AG04449 (cell line): Measurements from ENCODE around the gene TADA1.

Experiments used
- CTCF ChIA-PET: fragments of 350-600 bp; formaldehyde crosslinking; extraction: SDS; loops from one replicate; lab custom pipeline; 2021; ENCODE audit warnings: antibody characterized with exemption; lab: Yijun Ruan, JAX
- POLR2A ChIA-PET: fragments of 400-600, 350-600 bp; formaldehyde crosslinking; extraction: SDS; loops from one replicate; lab custom pipeline; 2020; ENCODE audit warnings: antibody characterized with exemption, inconsistent platforms; lab: Yijun Ruan, JAX
- DNase-seq: peaks from one replicate; pipeline ENCODE4 v3.0.0-alpha.2; 2010; ENCODE audit warnings: low read depth, low spot score
- H3K4me3 ChIP-seq: 2 replicates; pipeline ENCODE4 v1.5.1; 2011; ENCODE audit warnings: low read depth, mild to moderate bottlenecking, control low read depth, low read length
- TF ChIP-seq, protein P1 (sequence below): IDR thresholded peaks from one replicate; pipeline ENCODE4 v1.5.1; 2011; ENCODE audit warnings: mild to moderate bottlenecking, moderate library complexity, low read length, control low read depth, inconsistent platforms; ENCODE audit not compliant: insufficient read depth; ENCODE audit errors: missing control alignments

The TADA1 gene

DNA sequence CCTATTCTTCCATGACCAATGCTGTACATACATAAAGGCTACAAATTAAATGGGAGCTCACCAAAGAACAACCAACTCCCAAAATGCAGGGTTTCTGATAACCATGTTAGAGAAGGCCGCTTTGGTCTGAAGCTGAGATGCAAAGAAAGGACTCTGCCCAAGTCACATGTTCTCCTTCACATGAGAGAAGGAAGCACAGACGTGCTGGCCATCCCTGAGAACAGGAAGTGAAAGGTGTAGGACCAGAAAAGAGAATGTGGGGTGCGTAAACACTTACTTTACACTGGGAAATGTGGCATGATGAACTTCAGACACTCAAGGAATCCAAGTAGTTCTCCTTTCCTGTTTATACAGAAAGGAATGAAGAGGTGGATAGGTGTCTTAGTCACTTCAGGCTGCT lies 31.7 kb upstream of the TADA1 start:
- TF ChIP-seq, protein P1, sequence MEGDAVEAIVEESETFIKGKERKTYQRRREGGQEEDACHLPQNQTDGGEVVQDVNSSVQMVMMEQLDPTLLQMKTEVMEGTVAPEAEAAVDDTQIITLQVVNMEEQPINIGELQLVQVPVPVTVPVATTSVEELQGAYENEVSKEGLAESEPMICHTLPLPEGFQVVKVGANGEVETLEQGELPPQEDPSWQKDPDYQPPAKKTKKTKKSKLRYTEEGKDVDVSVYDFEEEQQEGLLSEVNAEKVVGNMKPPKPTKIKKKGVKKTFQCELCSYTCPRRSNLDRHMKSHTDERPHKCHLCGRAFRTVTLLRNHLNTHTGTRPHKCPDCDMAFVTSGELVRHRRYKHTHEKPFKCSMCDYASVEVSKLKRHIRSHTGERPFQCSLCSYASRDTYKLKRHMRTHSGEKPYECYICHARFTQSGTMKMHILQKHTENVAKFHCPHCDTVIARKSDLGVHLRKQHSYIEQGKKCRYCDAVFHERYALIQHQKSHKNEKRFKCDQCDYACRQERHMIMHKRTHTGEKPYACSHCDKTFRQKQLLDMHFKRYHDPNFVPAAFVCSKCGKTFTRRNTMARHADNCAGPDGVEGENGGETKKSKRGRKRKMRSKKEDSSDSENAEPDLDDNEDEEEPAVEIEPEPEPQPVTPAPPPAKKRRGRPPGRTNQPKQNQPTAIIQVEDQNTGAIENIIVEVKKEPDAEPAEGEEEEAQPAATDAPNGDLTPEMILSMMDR = no peak
- DNase-seq = no peak
- no peak overlapping the region for H3K4me3 ChIP-seq
- CTCF ChIA-PET = interaction anchor here (0.9 to 14.2 kb wide), 3 partner anchors 11 to 151 kb away, joined by 3 to 380 read pairs (median 5); no protein-coding TSS in a partner anchor
- POLR2A ChIA-PET = no interaction called here

DNA sequence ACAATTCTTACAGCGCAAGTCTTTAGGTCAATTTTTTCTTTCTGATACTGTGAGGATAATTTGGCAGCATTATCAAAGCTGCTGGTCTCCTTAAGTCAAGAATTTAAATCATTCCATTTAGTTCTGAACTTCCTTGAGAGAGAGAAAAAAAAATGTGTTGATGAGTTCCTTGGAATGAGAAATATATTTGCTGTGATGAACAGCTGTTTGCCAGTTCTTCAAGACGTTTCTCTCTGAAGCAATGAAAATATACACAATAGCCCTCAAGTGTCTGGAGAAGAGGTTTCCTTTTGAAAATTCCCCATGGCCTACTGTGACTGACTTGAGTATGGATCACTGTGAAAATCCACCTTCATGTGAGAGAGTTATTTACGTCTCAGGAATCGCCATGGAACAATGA lies 31.0 kb upstream of the TADA1 start:
- ChIA-PET CTCF (interaction anchor here (1.6 to 14.2 kb wide), 2 partner anchors 19 to 151 kb away, joined by 5 to 380 read pairs; no protein-coding TSS in a partner anchor), POLR2A (no interaction called here)
- TF ChIP-seq, protein P1 = no peak
- no peak overlapping the region for H3K4me3 ChIP-seq
- DNase-seq = no peak

DNA sequence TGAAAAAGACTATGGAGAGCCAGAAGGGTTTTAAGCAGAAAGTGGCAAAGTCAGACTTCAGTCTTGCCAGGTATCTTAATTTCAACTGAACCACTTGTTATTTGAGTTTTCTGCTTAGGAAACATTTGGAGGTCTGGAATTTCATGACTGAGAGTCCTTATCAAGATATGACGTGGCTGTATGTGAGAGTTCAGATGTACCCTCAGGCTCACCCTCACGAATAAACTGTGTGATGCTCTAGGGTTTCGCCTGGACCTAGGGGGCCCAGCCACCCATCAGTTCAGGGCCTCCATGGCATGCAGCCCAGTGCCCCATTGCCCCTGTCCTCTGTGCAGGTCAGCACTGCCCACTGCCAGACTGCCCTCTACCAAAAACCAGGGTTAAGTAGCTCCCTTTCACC lies 30.6 kb upstream of the TADA1 start:
- no peak for DNase-seq
- TF ChIP-seq, protein P1 = no peak
- ChIA-PET POLR2A (no interaction called here), CTCF (interaction anchor here (0.9 to 14.2 kb wide), 3 partner anchors 19 to 152 kb away, joined by 3 to 380 read pairs (median 5); no protein-coding TSS in a partner anchor)
- H3K4me3 ChIP-seq = no peak overlapping the region

DNA sequence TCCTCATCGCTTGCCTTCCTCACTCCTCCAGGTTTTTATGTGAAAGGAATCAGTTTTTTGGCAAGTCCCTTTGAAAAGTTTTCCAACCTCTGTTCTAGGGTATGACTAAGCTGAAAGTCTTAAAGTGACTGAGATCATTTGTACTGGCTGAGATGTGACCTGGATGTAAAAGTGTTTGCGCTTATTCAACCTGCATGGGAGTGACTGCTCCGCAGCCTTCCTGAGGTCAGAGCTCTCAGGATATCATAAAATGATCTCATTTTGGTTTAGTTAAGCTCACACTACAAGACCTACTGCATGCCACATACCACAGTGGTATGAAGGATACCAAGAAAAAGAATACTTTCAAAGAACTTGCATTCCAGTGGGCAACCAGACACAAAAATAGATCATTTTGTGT lies 29.8 kb upstream of the TADA1 start:
- ChIA-PET POLR2A (no interaction called here), CTCF (interaction anchor here (0.9 to 14.2 kb wide), 4 partner anchors 17 to 426 kb away, joined by 3 to 380 read pairs (median 3); no protein-coding TSS in a partner anchor)
- DNase-seq = peak; percentile 33
- TF ChIP-seq, protein P1 = no peak
- no peak overlapping the region for H3K4me3 ChIP-seq

DNA sequence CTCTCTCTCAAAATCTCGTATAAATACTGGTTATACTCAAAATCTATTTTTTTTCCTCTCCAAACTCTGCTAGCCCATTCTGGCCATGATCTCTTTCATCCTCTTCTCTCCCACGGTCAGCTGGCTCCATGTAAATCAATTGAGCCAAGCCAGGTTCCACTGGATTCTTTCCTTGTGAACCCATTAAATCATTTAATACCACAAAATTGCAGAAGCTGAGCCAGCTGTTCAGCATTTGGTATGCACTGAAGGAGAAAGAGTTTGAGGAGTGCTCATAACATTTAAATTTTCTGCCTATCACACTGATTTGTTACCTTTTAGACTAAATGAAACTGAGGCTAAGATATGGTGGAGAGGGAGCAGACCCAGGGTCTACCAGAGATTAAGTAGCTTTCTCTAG lies 29.1 kb upstream of the TADA1 start:
- CTCF ChIA-PET = interaction anchor here (0.6 to 14.2 kb wide), 4 partner anchors 16 to 425 kb away, joined by 3 to 380 read pairs (median 3); no protein-coding TSS in a partner anchor
- no peak overlapping the region for H3K4me3 ChIP-seq
- no peak for DNase-seq
- POLR2A ChIA-PET = no interaction called here
- TF ChIP-seq, protein P1 = no peak

DNA sequence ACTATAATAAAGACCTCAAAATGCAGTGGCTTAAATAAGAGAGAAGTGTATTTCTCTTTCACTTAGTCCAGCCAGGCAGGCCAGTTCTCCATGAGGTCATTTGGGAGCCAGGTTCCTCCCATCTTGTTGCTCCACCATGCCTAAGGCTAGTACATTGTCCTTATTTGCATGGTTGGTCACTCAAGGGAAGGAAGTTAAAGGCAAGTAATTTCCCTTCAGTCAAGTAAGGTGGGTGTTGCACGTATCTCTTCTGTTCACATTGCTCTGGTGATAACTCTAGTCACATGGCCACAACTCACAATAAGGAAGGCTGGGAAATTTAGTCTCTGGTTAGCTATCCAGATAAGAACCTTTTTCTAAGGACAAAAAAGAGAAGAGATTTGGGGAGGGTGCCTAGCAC lies 27.2 kb upstream of the TADA1 start:
- ChIA-PET POLR2A (no interaction called here), CTCF (interaction anchor here (1.0 to 14.2 kb wide), 2 partner anchors 20 to 155 kb away, joined by 3 to 380 read pairs; no protein-coding TSS in a partner anchor)
- DNase-seq = no peak

More for the DNA sequence above, 27.2 kb upstream of the TADA1 start:
- H3K4me3 ChIP-seq = no peak overlapping the region
- TF ChIP-seq, protein P1 = no peak
